Esophagus muscularis mucosa (tissue), 4 donors: Measurements from ENCODE around the gene CNTRL. TPM values are rescaled to one million over a fixed set of nuclear protein-coding genes. Genes with fewer than 3 reads are reported as not detected.
"Not testable (repeated sequence)": the region's sequence is repeated elsewhere in the genome, so short reads cannot be mapped to it uniquely, and the experiment has no call there.

Experiments used
- DNase-seq: peaks from one replicate; pipeline ENCODE4 v3.0.0-alpha.2; 2017; ENCODE audit errors: extremely low spot score
- H3K27ac ChIP-seq, 4 donors: fragments of 200-600 bp; sonication (generic); replicated peaks in 1 of 4; 1 replicate in 3 of 4; 2 replicates in 1 of 4; pipeline ENCODE4 v1.5.1; 2016 to 2019; ENCODE audit warnings: mild to moderate bottlenecking in 1 of 4
- H3K27me3 ChIP-seq, 4 donors: fragments of 200-600 bp; sonication (generic); one replicate each; pipeline versions ENCODE4 v1.5.1 to v1.6.0; 2016 to 2019
- H3K36me3 ChIP-seq, 4 donors: fragments of 200-600 bp; sonication (generic); one replicate each; pipeline ENCODE4 v1.5.1; 2016 to 2019
- H3K4me1 ChIP-seq, 4 donors: fragments of 200-600 bp; sonication (generic); one replicate each; pipeline ENCODE4 v1.5.1; 2016 to 2019
- H3K4me3 ChIP-seq, 4 donors: fragments of 200-600 bp; sonication (generic); 1 replicate in 2 of 4; 2 replicates in 2 of 4; pipeline ENCODE4 v1.5.1; 2016 to 2019; ENCODE audit warnings: mild to moderate bottlenecking in 4 of 4, moderate library complexity in 1 of 4
- H3K9me3 ChIP-seq, 4 donors: fragments of 200-600 bp; sonication (generic); 1 replicate in 3 of 4; 2 replicates in 1 of 4; pipeline ENCODE4 v1.5.1; 2016 to 2019
- CTCF ChIP-seq, 3 experiments: fragments of 200-600 bp in 2 of 3; fragments of 450-650 bp in 1 of 3; sonication (generic) in 2 of 3; IDR thresholded peaks; one replicate each; pipeline ENCODE4 v1.5.1; 2017 to 2019; ENCODE audit warnings: antibody characterized with exemption in 3 of 3, mild to moderate bottlenecking in 2 of 3, moderate library complexity in 1 of 3
- EP300 ChIP-seq: sonication (generic); formaldehyde crosslinking; IDR thresholded peaks from one replicate; pipeline ENCODE4 v1.6.1; 2017; ENCODE audit warnings: antibody characterized with exemption
- POLR2A ChIP-seq: fragments of 450-650 bp; IDR thresholded peaks from one replicate; pipeline ENCODE4 v1.6.1; 2017; ENCODE audit warnings: antibody characterized with exemption, moderate library complexity, mild to moderate bottlenecking, low read depth
- POLR2AphosphoS5 ChIP-seq, 2 donors: sonication (generic); formaldehyde crosslinking; IDR thresholded peaks; one replicate each; pipeline ENCODE4 v1.6.1; 2017; ENCODE audit warnings: antibody characterized with exemption in 2 of 2
- WGBS: methylation state at CpG from one replicate; pipeline ENCODE4 v1.1.5; 2018; 5-methylcytosine and 5-hydroxymethylcytosine counted together
- intact Hi-C: fragments of 100-400 bp; cut with DNase I; formaldehyde crosslinking; loops from one replicate; pipeline ENCODE4 v1.15.1; 2023
- total RNA-seq, 4 donors: library from RNA; depleted of rRNA; stranded (reverse); fragments of >200 nt; gene quantifications; one replicate each; pipeline versions ENCODE4 v1.1.0 to v1.2.1, GENCODE V29; 2016

CNTRL gene
- total RNA-seq = 10 to 100 TPM in 2 of 4 donors, 1 to 10 TPM in 2; 7.8 to 14.1 (median 11.2) TPM

- 0% methylated on average over 29 of the region's 85 CpGs for WGBS
These were observed at the start of gene CNTRL for GRCh38 chr9:121074370-121075250. Gene CNTRL (plus strand): TSS chr9:121074955. CDS start chr9:121088327, 13,372 bp downstream.

GRCh38 chr9:121026260-121026691 is 48.5 kb upstream of the CNTRL start:
- Histone ChIP-seq H3K4me3 (no peak overlapping the region), H3K27ac (no peak overlapping the region), H3K27me3 (no peaks in the 10 kb centered on the region), H3K9me3 (no peaks in the 10 kb centered on the region), H3K36me3 (peaks cover 0 to 2% (median 0%) of the 10 kb centered on the region in 4 donors), H3K4me1 (no peaks in the 10 kb centered on the region)
- intact Hi-C loops = no loop called here
- 91% methylated on average over 3 of the region's 3 CpGs for WGBS
- TF ChIP-seq CTCF (IDR thresholded peaks at IDR 0.05) (no peak), EP300 (no peak), POLR2A (no peak), POLR2AphosphoS5 (IDR thresholded peaks at IDR 0.05) (no peak)
- DNase-seq = no peak

More at GRCh38 chr9:121074370-121075250, at the start of gene CNTRL:
- Histone ChIP-seq H3K4me3 (peak within 1 kb of the TSS; percentile 79 to 92 (median 86)), H3K27me3 (no peaks in the 10 kb centered on the region), H3K27ac (peak within 1 kb of the TSS; percentile 90 to 96 (median 92)), H3K4me1 (peaks cover 14 to 33% (median 30%) of the 10 kb centered on the region in 4 donors), H3K9me3 (no peaks in the 10 kb centered on the region), H3K36me3 (no peaks in the 10 kb centered on the region)
- intact Hi-C loops = loop anchor here (5.0 kb wide), 2 partner anchors 48 to 207 kb away; no protein-coding TSS in a partner anchor
- peak; percentile 46 for TF ChIP-seq EP300
- TF ChIP-seq POLR2AphosphoS5 (IDR thresholded peaks at IDR 0.05) = peak; percentile 80 to 83
- TF ChIP-seq CTCF (IDR thresholded peaks at IDR 0.05) = no peak
- TF ChIP-seq POLR2A = peak; percentile 21
- peak; percentile 97 for DNase-seq

- Histone ChIP-seq H3K27ac (no peak overlapping the region), H3K4me1 (no peaks in the 10 kb centered on the region), H3K36me3 (peaks cover 0 to 4% (median 1%) of the 10 kb centered on the region in 4 donors), H3K4me3 (no peak overlapping the region), H3K27me3 (no peaks in the 10 kb centered on the region), H3K9me3 (no peaks in the 10 kb centered on the region)
- DNase-seq = no peak
- intact Hi-C loops = no loop called here
- TF ChIP-seq CTCF (IDR thresholded peaks at IDR 0.05) = no peak
- no peak for TF ChIP-seq POLR2AphosphoS5 (IDR thresholded peaks at IDR 0.05)
- TF ChIP-seq EP300 = no peak
- no peak for TF ChIP-seq POLR2A
These were observed 48.0 kb upstream of the CNTRL start for GRCh38 chr9:121026768-121027167.

GRCh38 chr9:121028285-121028684 is 46.5 kb upstream of the CNTRL start:
- H3K27ac ChIP-seq, H3K27me3 ChIP-seq, H3K36me3 ChIP-seq, H3K9me3 ChIP-seq, intact Hi-C loops, H3K4me1 ChIP-seq, H3K4me3 ChIP-seq, DNase-seq: not testable (repeated sequence)
- 70% methylated on average over 4 of the region's 4 CpGs for WGBS

GRCh38 chr9:121029469-121029868 is 45.3 kb upstream of the CNTRL start:
- TF ChIP-seq CTCF (IDR thresholded peaks at IDR 0.05) (no peak), POLR2AphosphoS5 (IDR thresholded peaks at IDR 0.05) (no peak), EP300 (no peak), POLR2A (no peak)
- 79% methylated on average over 1 of the region's 1 CpG for WGBS
- Histone ChIP-seq H3K27me3 (no peaks in the 10 kb centered on the region), H3K4me1 (no peaks in the 10 kb centered on the region), H3K9me3 (no peaks in the 10 kb centered on the region), H3K36me3 (peaks cover 0 to 13% (median 7%) of the 10 kb centered on the region in 4 donors), H3K27ac (no peak overlapping the region), H3K4me3 (no peak overlapping the region)
- DNase-seq = no peak
- intact Hi-C loops = no loop called here
